Measurements from ENCODE around the gene D2HGDH.
"Not testable (repeated sequence)": the region's sequence is repeated elsewhere in the genome, so short reads cannot be mapped to it uniquely, and the experiment has no call there.

DNA sequence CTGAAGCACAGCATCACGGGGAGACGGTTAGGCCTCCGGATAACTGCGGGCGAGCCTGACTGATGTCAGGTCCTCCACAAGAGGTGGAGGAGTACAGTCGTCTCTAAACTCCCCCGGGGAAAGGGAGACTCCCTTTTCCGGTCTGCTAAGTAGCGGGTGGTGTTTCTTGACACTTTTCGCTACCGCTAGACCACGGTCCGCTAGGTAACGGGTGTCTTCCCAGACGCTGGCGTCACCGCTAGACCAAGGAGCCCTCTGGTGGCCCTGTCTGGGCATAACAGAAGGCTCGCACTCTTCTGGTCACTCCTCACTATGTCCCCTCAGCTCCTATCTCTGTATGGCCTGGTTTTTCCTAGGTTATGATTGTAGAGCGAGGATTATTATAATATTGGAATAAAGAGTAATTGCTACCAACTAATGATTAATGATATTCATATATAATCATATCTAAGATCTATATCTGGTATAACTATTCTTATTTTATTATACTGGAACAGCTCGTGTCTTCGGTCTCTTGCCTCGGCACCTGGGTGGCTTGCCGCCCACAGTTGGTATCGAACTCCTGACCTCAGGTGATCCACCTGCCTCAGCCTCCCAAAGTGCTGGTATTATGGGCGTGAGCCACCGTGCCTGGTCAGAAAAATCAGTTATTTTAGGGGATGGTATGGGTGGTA is 1.8 kb upstream of the D2HGDH start:
- TF ChIP-seq, protein P1, sequence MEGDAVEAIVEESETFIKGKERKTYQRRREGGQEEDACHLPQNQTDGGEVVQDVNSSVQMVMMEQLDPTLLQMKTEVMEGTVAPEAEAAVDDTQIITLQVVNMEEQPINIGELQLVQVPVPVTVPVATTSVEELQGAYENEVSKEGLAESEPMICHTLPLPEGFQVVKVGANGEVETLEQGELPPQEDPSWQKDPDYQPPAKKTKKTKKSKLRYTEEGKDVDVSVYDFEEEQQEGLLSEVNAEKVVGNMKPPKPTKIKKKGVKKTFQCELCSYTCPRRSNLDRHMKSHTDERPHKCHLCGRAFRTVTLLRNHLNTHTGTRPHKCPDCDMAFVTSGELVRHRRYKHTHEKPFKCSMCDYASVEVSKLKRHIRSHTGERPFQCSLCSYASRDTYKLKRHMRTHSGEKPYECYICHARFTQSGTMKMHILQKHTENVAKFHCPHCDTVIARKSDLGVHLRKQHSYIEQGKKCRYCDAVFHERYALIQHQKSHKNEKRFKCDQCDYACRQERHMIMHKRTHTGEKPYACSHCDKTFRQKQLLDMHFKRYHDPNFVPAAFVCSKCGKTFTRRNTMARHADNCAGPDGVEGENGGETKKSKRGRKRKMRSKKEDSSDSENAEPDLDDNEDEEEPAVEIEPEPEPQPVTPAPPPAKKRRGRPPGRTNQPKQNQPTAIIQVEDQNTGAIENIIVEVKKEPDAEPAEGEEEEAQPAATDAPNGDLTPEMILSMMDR (conservative IDR thresholded peaks at IDR 0.05; ENCODE audit: low read depth, low read length): peak; percentile 53
- TF ChIP-seq EZH2 (IDR thresholded peaks at IDR 0.05; ENCODE audit: borderline replicate concordance, low read depth, low read length, poor library complexity, severe bottlenecking): not testable (repeated sequence)
